ENCODE measurements around the gene SMYD3. TPM values are rescaled to one million over a fixed set of nuclear protein-coding genes. Genes with fewer than 3 reads are reported as not detected.

SMYD3 gene
- total RNA-seq, 1 donor from 2014 or later, result 20.8 TPM

- CTCF ChIA-PET, result no interaction called here
- DNase-seq (no peak), ATAC-seq (ENCODE audit: low read depth) (no peak)
- TF ChIP-seq CTCF (IDR thresholded peaks at IDR 0.05), result no peak
- intact Hi-C loops (cut with micrococcal nuclease), result no loop called here
- peaks cover 2% of the 10 kb centered on the region for H3K36me3 Mint-ChIP-seq (ENCODE audit: low read depth)
- no peak overlapping the region for H3K4me3 Mint-ChIP-seq
- no peaks in the 10 kb centered on the region for H3K4me1 Mint-ChIP-seq
- no peak overlapping the region for H3K27ac Mint-ChIP-seq
- no peaks in the 10 kb centered on the region for H3K27me3 Mint-ChIP-seq
- POLR2A ChIA-PET, result no interaction called here
- H3K9me3 Mint-ChIP-seq, result peaks cover under 1% of the 10 kb centered on the region
Measured at GRCh38 chr1:245774196-245774595, 732.9 kb downstream of the SMYD3 start.

GRCh38 chr1:245773344-245773743 lies 733.7 kb downstream of the SMYD3 start:
- ChIA-PET CTCF (no interaction called here), POLR2A (no interaction called here)
- Mint-ChIP-seq H3K4me1 (no peaks in the 10 kb centered on the region), H3K27ac (no peak overlapping the region), H3K36me3 (ENCODE audit: low read depth) (peaks cover 7% of the 10 kb centered on the region), H3K9me3 (no peaks in the 10 kb centered on the region), H3K4me3 (no peak overlapping the region), H3K27me3 (no peaks in the 10 kb centered on the region)
- intact Hi-C loops (cut with micrococcal nuclease), result no loop called here
- no peak for TF ChIP-seq CTCF (IDR thresholded peaks at IDR 0.05)
- ATAC-seq (ENCODE audit: low read depth) (no peak), DNase-seq (no peak)

- H3K4me3 Mint-ChIP-seq, result no peak overlapping the region
- no peaks in the 10 kb centered on the region for H3K9me3 Mint-ChIP-seq
- no peak for TF ChIP-seq CTCF (IDR thresholded peaks at IDR 0.05)
- no peaks in the 10 kb centered on the region for H3K4me1 Mint-ChIP-seq
- ChIA-PET POLR2A (no interaction called here), CTCF (no interaction called here)
- DNase-seq (no peak), ATAC-seq (ENCODE audit: low read depth) (no peak)
- H3K27ac Mint-ChIP-seq, result no peak overlapping the region
- intact Hi-C loops (cut with micrococcal nuclease), result no loop called here
- no peaks in the 10 kb centered on the region for H3K27me3 Mint-ChIP-seq
- H3K36me3 Mint-ChIP-seq (ENCODE audit: low read depth), result peaks cover 9% of the 10 kb centered on the region
Measured at GRCh38 chr1:245772739-245773138, 734.3 kb downstream of the SMYD3 start.

GRCh38 chr1:245772325-245772724 lies 734.8 kb downstream of the SMYD3 start:
- CTCF ChIA-PET, result no interaction called here

GRCh38 chr1:245771511-245772281 lies 735.4 kb downstream of the SMYD3 start:
- DNase-seq (no peak), ATAC-seq (ENCODE audit: low read depth) (no peak)
- H3K27me3 Mint-ChIP-seq, result no peaks in the 10 kb centered on the region
- H3K36me3 Mint-ChIP-seq (ENCODE audit: low read depth), result peaks cover 9% of the 10 kb centered on the region
- H3K27ac Mint-ChIP-seq, result no peak overlapping the region
- no peaks in the 10 kb centered on the region for H3K9me3 Mint-ChIP-seq
- ChIA-PET CTCF (no interaction called here), POLR2A (no interaction called here)
- TF ChIP-seq CTCF (IDR thresholded peaks at IDR 0.05), result no peak
- no peak overlapping the region for H3K4me3 Mint-ChIP-seq
- H3K4me1 Mint-ChIP-seq, result no peaks in the 10 kb centered on the region
- intact Hi-C loops (cut with micrococcal nuclease), result no loop called here

More at GRCh38 chr1:245772325-245772724, 734.8 kb downstream of the SMYD3 start:
- intact Hi-C loops (cut with micrococcal nuclease), result no loop called here
- Mint-ChIP-seq H3K27ac (no peak overlapping the region), H3K9me3 (no peaks in the 10 kb centered on the region), H3K4me1 (no peaks in the 10 kb centered on the region), H3K27me3 (no peaks in the 10 kb centered on the region), H3K4me3 (no peak overlapping the region), H3K36me3 (ENCODE audit: low read depth) (peaks cover 9% of the 10 kb centered on the region)
- DNase-seq, result no peak
- POLR2A ChIA-PET, result no interaction called here
- ATAC-seq (ENCODE audit: low read depth), result no peak
- TF ChIP-seq CTCF (IDR thresholded peaks at IDR 0.05), result no peak
